Spleen (tissue), 7 donors: ENCODE data around the gene YTHDF2.

Experiments
- POLR2A ChIP-seq, 3 donors: fragments of 450-650 bp; IDR thresholded peaks; one replicate each; pipeline ENCODE4 v1.5.1; 2017; ENCODE audit warnings: antibody characterized with exemption in 3 of 3, mild to moderate bottlenecking in 1 of 3
- POLR2AphosphoS5 ChIP-seq, 3 donors: sonication (generic); formaldehyde crosslinking; IDR thresholded peaks; one replicate each; pipeline ENCODE4 v1.5.1; 2017; ENCODE audit warnings: antibody characterized with exemption in 3 of 3
- TF ChIP-seq, protein P1 (sequence below), 11 experiments: fragments of 200-600 bp in 7 of 11; fragments of 450-650 bp in 4 of 11; sonication (generic) in 4 of 11; IDR thresholded peaks in 8 of 11; conservative IDR thresholded peaks in 3 of 11; 1 replicate in 7 of 11; 2 replicates in 4 of 11; pipeline versions ENCODE4 v1.4.0 to v1.8.0; 2016 to 2021; ENCODE audit warnings: antibody characterized with exemption in 11 of 11, inconsistent platforms in 4 of 11, mild to moderate bottlenecking in 1 of 11
- donor health status: DM: no; HTN: no; CAD: no; lungs with moderate emphysema.
- donor health status: DM: no; HTN: no; CAD: no.
- donor health status: DM: no; HTN: no; CAD: no.

DNA sequence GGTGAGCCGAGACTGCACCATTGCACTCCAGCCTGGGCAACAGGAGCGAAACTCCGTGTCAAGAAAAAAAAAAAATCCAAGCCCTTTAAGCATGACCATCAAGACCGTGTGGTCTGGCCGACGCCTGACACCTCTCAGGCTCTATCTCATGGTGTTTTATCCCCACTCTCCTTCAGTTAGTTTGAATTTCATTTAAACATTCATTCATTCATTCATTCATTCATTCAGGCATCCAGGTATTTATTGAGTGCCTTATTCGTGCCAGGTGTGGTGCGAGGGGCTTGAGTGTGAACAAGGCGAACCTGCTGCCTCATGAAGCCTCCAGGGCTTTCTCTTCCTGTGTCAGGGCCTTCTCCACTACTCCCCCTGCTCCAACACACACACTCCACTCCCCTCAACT lies 52.7 kb downstream of the YTHDF2 start:
- TF ChIP-seq, protein P1, sequence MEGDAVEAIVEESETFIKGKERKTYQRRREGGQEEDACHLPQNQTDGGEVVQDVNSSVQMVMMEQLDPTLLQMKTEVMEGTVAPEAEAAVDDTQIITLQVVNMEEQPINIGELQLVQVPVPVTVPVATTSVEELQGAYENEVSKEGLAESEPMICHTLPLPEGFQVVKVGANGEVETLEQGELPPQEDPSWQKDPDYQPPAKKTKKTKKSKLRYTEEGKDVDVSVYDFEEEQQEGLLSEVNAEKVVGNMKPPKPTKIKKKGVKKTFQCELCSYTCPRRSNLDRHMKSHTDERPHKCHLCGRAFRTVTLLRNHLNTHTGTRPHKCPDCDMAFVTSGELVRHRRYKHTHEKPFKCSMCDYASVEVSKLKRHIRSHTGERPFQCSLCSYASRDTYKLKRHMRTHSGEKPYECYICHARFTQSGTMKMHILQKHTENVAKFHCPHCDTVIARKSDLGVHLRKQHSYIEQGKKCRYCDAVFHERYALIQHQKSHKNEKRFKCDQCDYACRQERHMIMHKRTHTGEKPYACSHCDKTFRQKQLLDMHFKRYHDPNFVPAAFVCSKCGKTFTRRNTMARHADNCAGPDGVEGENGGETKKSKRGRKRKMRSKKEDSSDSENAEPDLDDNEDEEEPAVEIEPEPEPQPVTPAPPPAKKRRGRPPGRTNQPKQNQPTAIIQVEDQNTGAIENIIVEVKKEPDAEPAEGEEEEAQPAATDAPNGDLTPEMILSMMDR (IDR thresholded peaks at IDR 0.05 in 8 of 11, conservative IDR thresholded peaks at IDR 0.05 in 3 of 11), result no peak
- TF ChIP-seq POLR2A (IDR thresholded peaks at IDR 0.05) (no peak), POLR2AphosphoS5 (IDR thresholded peaks at IDR 0.05) (no peak)
